MM.1S (cell line): ENCODE results near the gene TNXB.

Source experiments
- EZH2 ChIP-seq: fragments of 300-600 bp; sonication (generic); optimal IDR thresholded peaks from 2 replicates; pipeline ENCODE3; 2017; ENCODE audit warnings: low read depth, mild to moderate bottlenecking, antibody characterized with exemption, low read length, mixed read lengths
- TF ChIP-seq, protein P1 (sequence below): fragments of 300-600 bp; sonication (generic); IDR thresholded peaks from 2 replicates; pipeline ENCODE4 v1.5.1; 2016; ENCODE audit warnings: antibody characterized with exemption, low read length, mixed read lengths

DNA sequence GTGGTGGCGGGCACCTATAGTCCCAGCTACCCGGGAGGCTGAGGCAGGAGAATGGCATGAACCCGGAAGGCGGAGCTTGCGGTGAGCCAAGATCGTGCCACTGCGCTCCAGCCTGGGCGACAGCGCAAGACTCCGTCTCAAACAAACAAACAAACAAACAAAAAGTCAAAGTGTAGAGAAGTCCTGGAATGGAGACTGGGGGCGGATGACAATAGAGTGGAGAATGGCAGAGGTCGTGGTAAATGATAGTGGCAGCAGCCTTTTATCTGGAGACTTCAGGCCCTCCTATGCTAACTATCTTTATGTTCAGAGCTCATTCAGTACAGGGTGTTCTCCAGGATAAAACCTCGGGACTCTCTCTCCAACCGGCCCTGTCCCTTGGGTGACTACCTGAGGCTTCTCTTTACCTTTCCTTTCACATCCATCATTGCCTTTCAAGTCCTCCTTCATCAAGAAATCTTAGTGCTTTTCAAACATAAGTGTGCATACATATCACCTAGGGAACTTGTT, 22.4 kb upstream of the TNXB start:
- TF ChIP-seq, protein P1, sequence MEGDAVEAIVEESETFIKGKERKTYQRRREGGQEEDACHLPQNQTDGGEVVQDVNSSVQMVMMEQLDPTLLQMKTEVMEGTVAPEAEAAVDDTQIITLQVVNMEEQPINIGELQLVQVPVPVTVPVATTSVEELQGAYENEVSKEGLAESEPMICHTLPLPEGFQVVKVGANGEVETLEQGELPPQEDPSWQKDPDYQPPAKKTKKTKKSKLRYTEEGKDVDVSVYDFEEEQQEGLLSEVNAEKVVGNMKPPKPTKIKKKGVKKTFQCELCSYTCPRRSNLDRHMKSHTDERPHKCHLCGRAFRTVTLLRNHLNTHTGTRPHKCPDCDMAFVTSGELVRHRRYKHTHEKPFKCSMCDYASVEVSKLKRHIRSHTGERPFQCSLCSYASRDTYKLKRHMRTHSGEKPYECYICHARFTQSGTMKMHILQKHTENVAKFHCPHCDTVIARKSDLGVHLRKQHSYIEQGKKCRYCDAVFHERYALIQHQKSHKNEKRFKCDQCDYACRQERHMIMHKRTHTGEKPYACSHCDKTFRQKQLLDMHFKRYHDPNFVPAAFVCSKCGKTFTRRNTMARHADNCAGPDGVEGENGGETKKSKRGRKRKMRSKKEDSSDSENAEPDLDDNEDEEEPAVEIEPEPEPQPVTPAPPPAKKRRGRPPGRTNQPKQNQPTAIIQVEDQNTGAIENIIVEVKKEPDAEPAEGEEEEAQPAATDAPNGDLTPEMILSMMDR: no peak
- no peak for TF ChIP-seq EZH2
